Measurements from ENCODE around the gene FARSA. TPM values are rescaled to one million over a fixed set of nuclear protein-coding genes. Genes with fewer than 3 reads are reported as not detected.

Gene FARSA
- total and polyA plus RNA-seq, 2 of the 13 experiments (the other 11 are each of a cell fraction or from before 2014, with no cell fraction given) = 25.9 to 72.0 TPM

DNA sequence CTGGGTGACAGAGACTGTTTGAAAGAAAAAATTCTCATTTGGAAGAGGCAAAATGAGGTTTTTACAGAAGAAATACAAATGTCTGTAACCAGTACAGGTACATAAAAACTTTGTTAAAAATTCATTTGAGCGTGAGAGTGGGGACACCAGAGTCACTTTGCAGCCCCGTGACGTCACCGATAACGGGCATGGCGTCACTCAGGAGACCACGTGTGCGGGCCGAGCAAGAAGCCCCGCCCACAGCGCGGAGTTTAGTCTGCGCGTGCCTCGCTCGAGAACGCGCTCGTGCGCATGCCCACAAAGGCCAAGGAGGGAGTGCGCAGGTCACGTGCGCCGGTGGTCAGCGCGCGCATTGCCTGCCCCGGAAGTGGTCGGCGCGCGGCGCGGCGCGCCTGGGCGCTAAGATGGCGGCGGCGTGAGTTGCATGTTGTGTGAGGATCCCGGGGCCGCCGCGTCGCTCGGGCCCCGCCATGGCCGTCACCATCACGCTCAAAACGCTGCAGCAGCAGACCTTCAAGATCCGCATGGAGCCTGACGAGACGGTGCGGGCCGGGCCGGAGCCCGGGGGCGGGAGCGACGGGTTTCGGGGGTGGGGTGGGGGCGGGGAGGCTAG, 12.1 kb upstream of the FARSA start, which contains the start of gene RAD23A (continued):
- TF ChIP-seq SETDB1 (CRISPR knock-in tag; IDR thresholded peaks at IDR 0.05; ENCODE audit: borderline replicate concordance) (no peak), ZNF460 (CRISPR knock-in tag; IDR thresholded peaks at IDR 0.05; ENCODE audit: borderline replicate concordance) (no peak), HNRNPK (IDR thresholded peaks at IDR 0.05; ENCODE audit: low read depth, low read length, poor library complexity, severe bottlenecking) (no peak), TAF15 (IDR thresholded peaks at IDR 0.05; ENCODE audit: low read depth, low read length, poor library complexity, severe bottlenecking) (peak; percentile 76), TBX2 (CRISPR knock-in tag; IDR thresholded peaks at IDR 0.05; ENCODE audit: borderline replicate concordance) (peak; percentile 89), EEA1 (CRISPR knock-in tag; IDR thresholded peaks at IDR 0.05; ENCODE audit: borderline replicate concordance) (no peak), KLF6 (CRISPR knock-in tag; IDR thresholded peaks at IDR 0.05) (peak; percentile 82), CBX2 (IDR thresholded peaks at IDR 0.05; ENCODE audit: low read depth, low read length) (no peak), CBX2 (CRISPR knock-in tag; IDR thresholded peaks at IDR 0.05; ENCODE audit: low read depth) (no peak), PCBP1 (IDR thresholded peaks at IDR 0.05; ENCODE audit: borderline replicate concordance, low read depth, low read length) (0 out of 2 replicates have a peak, but pooled peaks have one; percentile 30), ZNF781 (CRISPR knock-in tag; IDR thresholded peaks at IDR 0.05; ENCODE audit: borderline replicate concordance, not compliant biosample characterization) (no peak), EP300 (IDR thresholded peaks at IDR 0.05; ENCODE audit: low read depth in 2 of 2, low read length in 2 of 2) (no peak), EP300 (CRISPR knock-in tag; IDR thresholded peaks at IDR 0.05; ENCODE audit: borderline replicate concordance) (0 out of 2 replicates have a peak, but pooled peaks have one; percentile 28), ZNF451 (CRISPR knock-in tag; IDR thresholded peaks at IDR 0.05) (peak; percentile 59; the same call in 1 of the 2 replicates), FOXO1 (CRISPR knock-in tag; IDR thresholded peaks at IDR 0.05) (peak; percentile 49; the same call in 1 of the 2 replicates)
- TF ChIP-seq, protein P1, sequence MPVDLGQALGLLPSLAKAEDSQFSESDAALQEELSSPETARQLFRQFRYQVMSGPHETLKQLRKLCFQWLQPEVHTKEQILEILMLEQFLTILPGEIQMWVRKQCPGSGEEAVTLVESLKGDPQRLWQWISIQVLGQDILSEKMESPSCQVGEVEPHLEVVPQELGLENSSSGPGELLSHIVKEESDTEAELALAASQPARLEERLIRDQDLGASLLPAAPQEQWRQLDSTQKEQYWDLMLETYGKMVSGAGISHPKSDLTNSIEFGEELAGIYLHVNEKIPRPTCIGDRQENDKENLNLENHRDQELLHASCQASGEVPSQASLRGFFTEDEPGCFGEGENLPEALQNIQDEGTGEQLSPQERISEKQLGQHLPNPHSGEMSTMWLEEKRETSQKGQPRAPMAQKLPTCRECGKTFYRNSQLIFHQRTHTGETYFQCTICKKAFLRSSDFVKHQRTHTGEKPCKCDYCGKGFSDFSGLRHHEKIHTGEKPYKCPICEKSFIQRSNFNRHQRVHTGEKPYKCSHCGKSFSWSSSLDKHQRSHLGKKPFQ (CRISPR knock-in tag; IDR thresholded peaks at IDR 0.05; ENCODE audit: insufficient replicate concordance) = no peak
- TF ChIP-seq, protein P2, sequence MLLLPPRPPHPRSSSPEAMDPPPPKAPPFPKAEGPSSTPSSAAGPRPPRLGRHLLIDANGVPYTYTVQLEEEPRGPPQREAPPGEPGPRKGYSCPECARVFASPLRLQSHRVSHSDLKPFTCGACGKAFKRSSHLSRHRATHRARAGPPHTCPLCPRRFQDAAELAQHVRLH (CRISPR knock-in tag; IDR thresholded peaks at IDR 0.05; ENCODE audit: borderline replicate concordance, low read depth) = no peak
- TF ChIP-seq, protein P3, sequence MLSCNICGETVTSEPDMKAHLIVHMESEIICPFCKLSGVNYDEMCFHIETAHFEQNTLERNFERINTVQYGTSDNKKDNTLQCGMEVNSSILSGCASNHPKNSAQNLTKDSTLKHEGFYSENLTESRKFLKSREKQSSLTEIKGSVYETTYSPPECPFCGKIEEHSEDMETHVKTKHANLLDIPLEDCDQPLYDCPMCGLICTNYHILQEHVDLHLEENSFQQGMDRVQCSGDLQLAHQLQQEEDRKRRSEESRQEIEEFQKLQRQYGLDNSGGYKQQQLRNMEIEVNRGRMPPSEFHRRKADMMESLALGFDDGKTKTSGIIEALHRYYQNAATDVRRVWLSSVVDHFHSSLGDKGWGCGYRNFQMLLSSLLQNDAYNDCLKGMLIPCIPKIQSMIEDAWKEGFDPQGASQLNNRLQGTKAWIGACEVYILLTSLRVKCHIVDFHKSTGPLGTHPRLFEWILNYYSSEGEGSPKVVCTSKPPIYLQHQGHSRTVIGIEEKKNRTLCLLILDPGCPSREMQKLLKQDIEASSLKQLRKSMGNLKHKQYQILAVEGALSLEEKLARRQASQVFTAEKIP (CRISPR knock-in tag; IDR thresholded peaks at IDR 0.05; ENCODE audit: borderline replicate concordance) = no peak
- TF ChIP-seq, protein P4, sequence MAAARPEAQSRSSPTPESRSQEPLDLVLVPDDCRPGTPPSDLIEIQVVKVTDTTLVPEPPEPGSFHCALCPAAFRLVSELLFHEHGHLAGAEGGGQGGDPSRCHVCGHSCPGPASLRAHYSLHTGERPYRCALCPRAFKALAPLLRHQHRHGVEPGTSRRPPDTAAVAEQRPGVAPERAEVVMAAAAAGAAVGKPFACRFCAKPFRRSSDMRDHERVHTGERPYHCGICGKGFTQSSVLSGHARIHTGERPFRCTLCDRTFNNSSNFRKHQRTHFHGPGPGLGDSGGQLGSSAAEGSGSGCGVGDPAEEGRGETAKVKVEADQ (CRISPR knock-in tag; IDR thresholded peaks at IDR 0.05; ENCODE audit: borderline replicate concordance) = peak; percentile 89
- TF ChIP-seq, protein P5, sequence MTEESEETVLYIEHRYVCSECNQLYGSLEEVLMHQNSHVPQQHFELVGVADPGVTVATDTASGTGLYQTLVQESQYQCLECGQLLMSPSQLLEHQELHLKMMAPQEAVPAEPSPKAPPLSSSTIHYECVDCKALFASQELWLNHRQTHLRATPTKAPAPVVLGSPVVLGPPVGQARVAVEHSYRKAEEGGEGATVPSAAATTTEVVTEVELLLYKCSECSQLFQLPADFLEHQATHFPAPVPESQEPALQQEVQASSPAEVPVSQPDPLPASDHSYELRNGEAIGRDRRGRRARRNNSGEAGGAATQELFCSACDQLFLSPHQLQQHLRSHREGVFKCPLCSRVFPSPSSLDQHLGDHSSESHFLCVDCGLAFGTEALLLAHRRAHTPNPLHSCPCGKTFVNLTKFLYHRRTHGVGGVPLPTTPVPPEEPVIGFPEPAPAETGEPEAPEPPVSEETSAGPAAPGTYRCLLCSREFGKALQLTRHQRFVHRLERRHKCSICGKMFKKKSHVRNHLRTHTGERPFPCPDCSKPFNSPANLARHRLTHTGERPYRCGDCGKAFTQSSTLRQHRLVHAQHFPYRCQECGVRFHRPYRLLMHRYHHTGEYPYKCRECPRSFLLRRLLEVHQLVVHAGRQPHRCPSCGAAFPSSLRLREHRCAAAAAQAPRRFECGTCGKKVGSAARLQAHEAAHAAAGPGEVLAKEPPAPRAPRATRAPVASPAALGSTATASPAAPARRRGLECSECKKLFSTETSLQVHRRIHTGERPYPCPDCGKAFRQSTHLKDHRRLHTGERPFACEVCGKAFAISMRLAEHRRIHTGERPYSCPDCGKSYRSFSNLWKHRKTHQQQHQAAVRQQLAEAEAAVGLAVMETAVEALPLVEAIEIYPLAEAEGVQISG (CRISPR knock-in tag; IDR thresholded peaks at IDR 0.05) = peak; percentile 92

Measured in HepG2 (cell line).